Left renal pelvis (tissue), 4 donors: ENCODE measurements around the gene GJB4. TPM values are rescaled to one million over a fixed set of nuclear protein-coding genes. Genes with fewer than 3 reads are reported as not detected.
"Not testable (repeated sequence)": the region's sequence is repeated elsewhere in the genome, so short reads cannot be mapped to it uniquely, and the experiment has no call there.

Source experiments
- DNase-seq, 4 donors: peaks; one replicate each; pipeline ENCODE4 v3.0.0-alpha.2; 2013; ENCODE audit warnings: low read depth in 4 of 4, low spot score in 3 of 4
- polyA plus RNA-seq, 4 donors: library from polyadenylated mRNA; unstranded; fragments of 120-200 nt; gene quantifications; one replicate each; pipeline ENCODE4 v1.2.1, GENCODE V29; 2013; ENCODE audit not compliant: insufficient read length in 4 of 4

Gene GJB4
- polyA plus RNA-seq, 4 donors, result 0.09 to 0.29 (median 0.29) TPM; not detected in 1

DNA sequence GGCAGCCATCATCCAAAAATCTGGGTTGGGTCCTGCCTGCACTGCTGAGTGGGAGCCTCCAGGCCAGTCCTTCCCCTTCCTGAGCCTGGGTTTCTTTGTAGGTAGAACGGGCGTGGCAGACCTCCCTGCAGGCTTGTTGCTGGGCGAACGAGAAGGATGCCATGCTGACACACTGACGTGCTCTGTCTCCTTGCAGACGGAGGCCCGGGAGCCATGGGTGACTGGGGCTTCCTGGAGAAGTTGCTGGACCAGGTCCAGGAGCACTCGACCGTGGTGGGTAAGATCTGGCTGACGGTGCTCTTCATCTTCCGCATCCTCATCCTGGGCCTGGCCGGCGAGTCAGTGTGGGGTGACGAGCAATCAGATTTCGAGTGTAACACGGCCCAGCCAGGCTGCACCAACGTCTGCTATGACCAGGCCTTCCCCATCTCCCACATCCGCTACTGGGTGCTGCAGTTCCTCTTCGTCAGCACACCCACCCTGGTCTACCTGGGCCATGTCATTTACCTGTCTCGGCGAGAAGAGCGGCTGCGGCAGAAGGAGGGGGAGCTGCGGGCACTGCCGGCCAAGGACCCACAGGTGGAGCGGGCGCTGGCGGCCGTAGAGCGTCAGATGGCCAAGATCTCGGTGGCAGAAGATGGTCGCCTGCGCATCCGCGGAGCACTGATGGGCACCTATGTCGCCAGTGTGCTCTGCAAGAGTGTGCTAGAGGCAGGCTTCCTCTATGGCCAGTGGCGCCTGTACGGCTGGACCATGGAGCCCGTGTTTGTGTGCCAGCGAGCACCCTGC, 34.7 kb downstream of the GJB4 start:
- no peak for DNase-seq

DNA sequence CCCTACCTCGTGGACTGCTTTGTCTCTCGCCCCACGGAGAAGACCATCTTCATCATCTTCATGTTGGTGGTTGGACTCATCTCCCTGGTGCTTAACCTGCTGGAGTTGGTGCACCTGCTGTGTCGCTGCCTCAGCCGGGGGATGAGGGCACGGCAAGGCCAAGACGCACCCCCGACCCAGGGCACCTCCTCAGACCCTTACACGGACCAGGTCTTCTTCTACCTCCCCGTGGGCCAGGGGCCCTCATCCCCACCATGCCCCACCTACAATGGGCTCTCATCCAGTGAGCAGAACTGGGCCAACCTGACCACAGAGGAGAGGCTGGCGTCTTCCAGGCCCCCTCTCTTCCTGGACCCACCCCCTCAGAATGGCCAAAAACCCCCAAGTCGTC, 35.2 kb downstream of the GJB4 start:
- DNase-seq, result no peak

DNA sequence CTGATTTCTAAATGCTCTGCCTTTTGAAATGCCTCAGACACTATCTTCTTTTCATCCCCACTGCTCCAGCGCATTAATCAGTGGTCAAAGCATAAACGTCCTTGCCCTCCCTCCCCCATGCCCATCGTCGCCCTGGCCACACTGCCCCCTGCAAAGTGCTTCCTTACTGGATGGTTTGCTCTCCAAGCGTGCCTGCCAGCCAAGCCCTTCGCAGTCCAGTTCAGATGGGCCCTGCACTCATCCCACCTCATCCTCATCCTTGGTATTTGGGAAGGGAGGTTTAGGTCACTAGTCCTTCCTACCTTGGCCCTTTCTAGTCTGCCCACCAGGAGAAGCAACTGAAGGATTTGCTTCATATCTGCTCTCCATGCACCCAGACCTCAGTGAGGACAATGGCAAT, 36.4 kb downstream of the GJB4 start:
- DNase-seq, result no peak

DNA sequence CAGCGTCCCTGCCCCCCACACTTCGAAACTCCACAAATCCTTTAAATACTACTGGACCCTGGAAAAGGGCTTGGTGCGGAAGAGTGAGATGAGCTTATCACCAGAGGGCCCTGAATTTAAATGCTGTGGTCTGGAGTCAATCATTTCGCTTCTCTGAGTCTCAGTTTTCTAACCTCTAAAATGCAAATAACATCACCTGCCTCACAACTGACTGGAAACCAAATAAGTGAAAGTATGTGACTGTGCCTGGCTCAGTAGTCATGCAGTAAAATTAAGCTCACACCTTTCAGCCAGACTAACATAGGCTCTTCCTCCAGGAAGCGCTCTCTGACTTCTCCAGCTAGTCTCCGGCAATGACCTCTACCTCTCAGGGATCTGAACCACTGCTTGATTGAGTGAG, 37.5 kb downstream of the GJB4 start:
- DNase-seq, result no peak

DNA sequence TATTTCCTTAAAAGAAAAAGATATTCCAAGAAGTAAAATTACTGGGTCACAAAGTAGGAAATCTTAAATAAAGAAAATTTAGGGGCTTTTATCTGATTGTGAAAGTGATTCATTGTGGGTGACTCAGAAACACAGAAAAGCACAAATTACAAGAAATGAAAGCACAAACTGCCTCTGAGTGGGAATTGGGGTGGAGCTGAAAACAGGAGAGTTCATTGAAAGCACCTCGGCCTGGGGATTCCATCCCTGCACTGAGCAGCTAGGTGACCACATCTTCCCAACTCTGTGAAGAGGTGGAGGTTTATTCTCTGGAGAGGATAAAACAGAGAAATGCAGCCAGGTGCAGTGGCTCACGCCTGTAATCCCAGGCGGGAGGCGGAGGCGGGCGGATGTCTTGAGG, 40.7 kb downstream of the GJB4 start:
- DNase-seq, result no peak

DNA sequence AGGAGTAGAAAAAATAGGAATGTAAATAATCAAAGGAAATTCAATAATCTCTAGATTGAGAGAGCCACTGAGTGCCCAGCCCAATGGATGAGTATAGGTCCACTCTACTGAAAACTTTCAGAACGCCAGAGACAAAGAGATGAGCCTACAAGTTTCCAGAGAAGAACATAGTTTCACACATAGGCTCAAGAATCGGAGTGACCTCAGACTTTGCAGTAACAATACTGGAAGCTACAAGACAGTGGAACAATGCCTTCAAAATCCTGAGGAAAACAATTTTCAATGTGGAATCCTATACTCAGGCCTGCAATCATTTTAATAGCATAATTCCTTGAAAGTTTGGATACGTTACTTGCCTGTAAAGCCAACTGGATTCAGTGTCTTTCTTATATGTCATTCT, 44.2 kb downstream of the GJB4 start:
- no peak for DNase-seq

DNA sequence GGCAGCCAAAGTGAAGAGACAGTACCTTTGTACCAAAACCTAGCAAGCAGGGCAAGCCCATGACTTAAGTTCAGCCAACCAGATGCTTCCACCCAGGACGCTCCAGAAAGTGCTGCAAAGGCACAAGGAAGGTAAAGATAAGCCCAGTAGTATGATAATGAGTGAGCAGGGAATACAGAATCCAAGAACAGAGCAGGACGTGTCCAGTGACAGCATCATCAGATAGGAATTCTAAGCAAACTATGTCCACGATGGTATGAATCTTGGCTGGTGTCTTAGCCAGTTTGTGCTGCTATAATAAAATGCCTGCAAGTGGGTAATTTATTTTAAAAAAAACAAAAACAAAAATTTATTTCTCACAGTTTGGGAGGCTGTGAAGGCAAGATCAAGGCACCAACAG, 46.9 kb downstream of the GJB4 start:
- no peak for DNase-seq

DNA sequence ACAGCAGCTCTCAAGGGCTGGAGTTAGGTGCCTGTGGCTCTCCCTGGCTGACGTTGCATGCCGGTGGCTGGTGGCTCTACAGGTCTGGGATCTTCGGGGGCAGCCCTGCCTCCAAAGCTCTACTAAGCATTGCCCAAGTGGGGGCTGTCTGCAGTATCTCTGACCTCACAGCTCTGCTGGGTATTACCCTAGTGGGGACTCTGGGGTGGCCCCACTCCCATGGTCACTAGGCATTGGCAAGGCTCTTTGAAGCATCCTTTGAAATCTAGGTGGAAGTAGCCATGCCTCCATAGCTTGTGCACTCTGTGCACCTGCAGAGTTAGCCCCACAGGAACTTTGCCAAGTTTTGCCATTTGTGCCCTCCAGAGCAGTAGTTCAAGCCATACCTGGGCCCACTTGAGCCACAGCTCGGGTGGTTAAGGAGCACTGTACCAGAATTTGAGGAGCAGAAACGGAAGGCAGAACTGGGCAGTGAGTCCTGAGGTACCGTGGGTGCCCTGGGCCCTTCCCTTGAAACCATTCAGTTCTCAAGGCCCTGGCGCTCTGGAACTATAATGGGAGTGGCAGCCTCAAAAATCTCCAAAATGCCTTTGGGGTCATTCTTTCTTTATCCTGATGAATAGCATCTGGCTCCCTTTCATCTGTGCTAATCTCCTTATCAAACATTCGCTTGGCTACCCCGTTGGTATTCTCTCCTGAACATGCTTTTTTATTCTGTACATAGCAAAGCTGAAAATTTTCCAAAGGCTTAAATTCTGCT, 48.7 kb downstream of the GJB4 start:
- no peak for DNase-seq

DNA sequence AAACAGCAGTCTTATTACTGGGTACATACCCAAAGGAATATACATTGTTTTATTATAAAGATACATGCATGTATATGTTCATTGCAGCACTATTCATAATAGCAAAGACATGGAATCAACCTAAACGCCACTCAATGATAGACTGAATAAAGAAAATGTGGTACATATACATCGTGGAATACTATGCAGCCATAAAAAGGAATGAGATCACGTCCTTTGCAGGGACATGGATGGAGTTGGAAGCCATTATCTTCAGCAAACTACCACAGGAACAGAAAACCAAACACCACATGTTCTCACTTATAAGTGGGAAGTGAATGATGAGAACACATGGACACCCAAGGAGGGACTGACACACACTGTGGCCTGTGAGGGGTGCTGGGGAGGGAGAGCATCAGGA, 51.2 kb downstream of the GJB4 start:
- DNase-seq, result not testable (repeated sequence)

Other genes starting within 250 kb of the GJB4 start
- gene GJB5, start 4.7 kb upstream of the GJB4 start, polyA plus RNA-seq, result under 1 TPM; 0.23 to 0.52 (median 0.39) TPM
- gene GJB3, start 21.5 kb downstream of the GJB4 start, polyA plus RNA-seq, result under 1 TPM in 3 of 4 donors, not detected in 1; 0.19 to 0.55 (median 0.26) TPM
- gene GJA4, start 33.3 kb downstream of the GJB4 start, polyA plus RNA-seq, result 10 to 100 TPM; 15.9 to 19.7 (median 17.7) TPM
- gene SMIM12, start 100.0 kb downstream of the GJB4 start, polyA plus RNA-seq, result 10 to 100 TPM; 24.2 to 30.9 (median 29.6) TPM
- gene DLGAP3, start 169.9 kb downstream of the GJB4 start, polyA plus RNA-seq, result 1 to 10 TPM in 3 of 4 donors, under 1 TPM in 1; 0.29 to 3.2 (median 1.8) TPM
- 10 to 100 TPM; 30.1 to 41.9 (median 35.2) TPM for gene TMEM35B, start 225.6 kb downstream of the GJB4 start, polyA plus RNA-seq